ENCODE measurements around the gene GMDS. TPM values are rescaled to one million over a fixed set of nuclear protein-coding genes. Genes with fewer than 3 reads are reported as not detected.

Gene GMDS
- total RNA-seq, 5 donors from 2014 or later (not counting 1 experiment from before 2014, with no cell fraction given) = 12.9 to 21.5 (median 14.6) TPM

GRCh38 chr6:1837826-1838225, 407.6 kb downstream of the GMDS start:
- POLR2A ChIA-PET = no interaction called here
- CTCF ChIA-PET = interaction anchor here in 1 of 2 donors (0.6 kb wide), 1 partner anchor 25 kb away, joined by 5 read pairs; no protein-coding TSS in a partner anchor
- 86% methylated on average over 1 of the region's 2 CpGs for WGBS (ENCODE audit: insufficient coverage)

DNA sequence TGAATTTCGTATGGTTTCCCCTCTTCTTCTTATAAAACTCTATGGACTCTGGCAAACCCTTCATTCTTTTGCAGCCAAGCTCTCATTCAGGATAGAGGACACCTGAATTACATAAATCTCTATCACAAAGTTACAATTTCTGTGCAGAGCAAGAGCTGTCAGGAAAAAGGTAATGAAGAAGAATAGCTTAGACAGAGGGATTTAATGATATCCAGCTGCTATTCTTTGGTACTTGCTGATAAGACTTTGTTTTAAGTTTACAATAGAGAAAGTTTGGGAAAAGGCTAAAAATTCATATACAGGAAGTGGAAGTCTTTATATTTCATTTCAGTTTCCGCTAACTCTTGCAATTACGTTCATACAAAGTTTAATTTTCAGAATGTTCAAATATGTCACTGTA, 408.7 kb downstream of the GMDS start:
- Histone ChIP-seq H3K27me3 (replicated peaks in 1 of 2; ENCODE audit: control insufficient read depth in 2 of 2, extremely low read depth in 1 of 2, insufficient read depth in 2 of 2, low read length in 1 of 2) (no peaks in the 10 kb centered on the region), H3K9me3 (no peaks in the 10 kb centered on the region), H3K4me1 (ENCODE audit: control insufficient read depth in 1 of 2, extremely low read depth in 1 of 2, insufficient read depth in 2 of 2, low read length in 2 of 2) (no peaks in the 10 kb centered on the region), H3K27ac (ENCODE audit: low read length) (no peak overlapping the region), H3K4me3 (ENCODE audit: control insufficient read depth in 1 of 2, extremely low read depth in 1 of 2, low read length in 1 of 2) (no peak overlapping the region), H3K36me3 (ENCODE audit: control insufficient read depth in 2 of 2, extremely low read depth in 1 of 2, insufficient read depth in 1 of 2, low read length in 1 of 2) (no peaks in the 10 kb centered on the region)
- ATAC-seq (replicated peaks in 1 of 4) (no peak), DNase-seq (no peak)
- no peak overlapping the region for H3K4me3 Mint-ChIP-seq
- H3K9me3 Mint-ChIP-seq = no peaks in the 10 kb centered on the region
- WGBS (ENCODE audit: insufficient coverage) = no CpG with 5 or more reads among the region's 3 CpGs
- peaks cover 15% of the 10 kb centered on the region for H3K36me3 Mint-ChIP-seq
- no peak overlapping the region for H3K27ac Mint-ChIP-seq
- no peaks in the 10 kb centered on the region for H3K27me3 Mint-ChIP-seq
- POLR2A ChIA-PET = no interaction called here
- CTCF ChIA-PET = no interaction called here
- H3K4me1 Mint-ChIP-seq = no peaks in the 10 kb centered on the region

More at GRCh38 chr6:1837826-1838225, 407.6 kb downstream of the GMDS start:
- H3K4me1 ChIP-seq (ENCODE audit: control insufficient read depth in 1 of 2, extremely low read depth in 1 of 2, insufficient read depth in 2 of 2, low read length in 2 of 2) = no peaks in the 10 kb centered on the region
- Mint-ChIP-seq H3K4me1 (no peaks in the 10 kb centered on the region), H3K27ac (no peak overlapping the region), H3K9me3 (no peaks in the 10 kb centered on the region), H3K4me3 (no peak overlapping the region), H3K36me3 (peaks cover 9% of the 10 kb centered on the region), H3K27me3 (no peaks in the 10 kb centered on the region)
- H3K27ac ChIP-seq (ENCODE audit: low read length) = no peak overlapping the region
- DNase-seq (no peak), ATAC-seq (replicated peaks in 1 of 4) (no peak)
- H3K4me3 ChIP-seq (ENCODE audit: control insufficient read depth in 1 of 2, extremely low read depth in 1 of 2, low read length in 1 of 2) = no peak overlapping the region
- no peaks in the 10 kb centered on the region for H3K9me3 ChIP-seq
- H3K36me3 ChIP-seq (ENCODE audit: control insufficient read depth in 2 of 2, extremely low read depth in 1 of 2, insufficient read depth in 1 of 2, low read length in 1 of 2) = no peaks in the 10 kb centered on the region
- H3K27me3 ChIP-seq (replicated peaks in 1 of 2; ENCODE audit: control insufficient read depth in 2 of 2, extremely low read depth in 1 of 2, insufficient read depth in 2 of 2, low read length in 1 of 2) = no peaks in the 10 kb centered on the region

DNA sequence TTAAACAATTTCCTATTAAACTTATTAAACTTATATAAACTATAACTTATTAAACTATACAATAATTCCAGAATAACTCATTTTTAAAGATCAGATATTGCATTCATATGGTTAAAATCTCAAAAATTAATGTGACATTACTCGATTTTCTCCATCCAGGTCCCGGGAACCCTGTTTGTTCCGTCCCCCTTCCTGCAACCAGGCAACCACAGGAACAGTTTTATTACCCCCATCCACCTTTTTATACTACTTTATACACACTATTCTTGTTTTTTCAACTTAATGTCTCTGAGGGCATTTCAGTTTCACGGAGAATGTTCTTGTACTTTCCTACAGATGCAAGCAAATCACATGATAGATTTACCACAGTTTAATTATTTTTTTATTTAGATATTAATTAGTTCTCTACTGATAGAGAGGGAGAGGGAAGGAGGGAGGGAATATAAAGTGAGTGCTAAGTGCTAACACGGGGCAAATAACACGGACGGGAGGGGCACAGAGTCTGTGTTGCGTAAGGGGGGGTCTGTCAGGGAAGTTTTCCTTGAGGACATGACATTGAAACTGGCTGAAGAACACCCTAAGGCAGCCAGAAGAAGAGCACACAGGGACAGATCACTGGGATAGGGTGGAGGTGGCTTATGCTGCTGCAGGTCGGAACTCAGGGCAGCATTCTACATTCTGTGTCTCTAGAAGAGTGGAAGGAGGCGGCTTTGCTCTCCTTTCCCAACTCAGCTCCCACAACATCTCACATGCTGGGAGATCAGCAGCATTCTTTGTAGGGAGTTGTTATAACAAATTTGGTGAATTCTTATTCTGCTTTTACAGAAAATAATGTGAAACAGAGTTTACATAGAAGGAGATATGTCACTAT, 410.5 kb downstream of the GMDS start:
- H3K27ac ChIP-seq (ENCODE audit: low read length) = no peak overlapping the region
- Mint-ChIP-seq H3K9me3 (peaks cover 0 to 7% (median 0%) of the 10 kb centered on the region in 3 donors), H3K27ac (no peak overlapping the region), H3K36me3 (peaks cover 26% of the 10 kb centered on the region), H3K4me3 (no peak overlapping the region), H3K27me3 (no peaks in the 10 kb centered on the region), H3K4me1 (no peaks in the 10 kb centered on the region)
- H3K36me3 ChIP-seq (ENCODE audit: control insufficient read depth in 2 of 2, extremely low read depth in 1 of 2, insufficient read depth in 1 of 2, low read length in 1 of 2) = no peaks in the 10 kb centered on the region
- H3K27me3 ChIP-seq (replicated peaks in 1 of 2; ENCODE audit: control insufficient read depth in 2 of 2, extremely low read depth in 1 of 2, insufficient read depth in 2 of 2, low read length in 1 of 2) = no peaks in the 10 kb centered on the region
- ChIA-PET POLR2A (no interaction called here), CTCF (no interaction called here)
- DNase-seq = no peak
- WGBS (ENCODE audit: insufficient coverage) = 93% methylated on average over 7 of the region's 10 CpGs
- H3K4me1 ChIP-seq (ENCODE audit: control insufficient read depth in 1 of 2, extremely low read depth in 1 of 2, insufficient read depth in 2 of 2, low read length in 2 of 2) = no peaks in the 10 kb centered on the region
- no peak overlapping the region for H3K4me3 ChIP-seq (ENCODE audit: control insufficient read depth in 1 of 2, extremely low read depth in 1 of 2, low read length in 1 of 2)
- no peaks in the 10 kb centered on the region for H3K9me3 ChIP-seq
- ATAC-seq (replicated peaks in 1 of 4) = no peak

DNA sequence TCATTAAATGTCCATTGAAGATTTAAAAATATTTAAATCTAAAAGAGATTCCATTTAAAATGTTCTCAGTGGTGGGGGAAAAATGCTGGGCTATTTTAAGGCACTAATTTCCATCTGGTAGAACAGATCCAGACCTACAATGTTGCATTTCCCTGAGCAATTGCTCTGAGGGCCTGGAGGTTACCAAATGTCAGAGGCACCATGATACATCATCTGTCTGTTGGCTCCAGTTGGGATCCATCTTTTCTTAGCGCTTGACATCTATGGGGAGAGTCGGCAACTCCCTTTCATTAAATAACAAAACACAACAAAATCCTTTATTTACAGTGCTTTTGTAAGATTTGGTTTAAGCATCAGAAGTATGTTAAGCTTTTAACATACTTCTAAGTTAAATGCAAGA, 411.2 kb downstream of the GMDS start:
- Mint-ChIP-seq H3K27me3 (no peaks in the 10 kb centered on the region), H3K4me1 (no peaks in the 10 kb centered on the region), H3K36me3 (peaks cover 27% of the 10 kb centered on the region), H3K9me3 (peaks cover 0 to 12% (median 4%) of the 10 kb centered on the region in 3 donors), H3K27ac (no peak overlapping the region), H3K4me3 (no peak overlapping the region)
- no peak overlapping the region for H3K4me3 ChIP-seq (ENCODE audit: control insufficient read depth in 1 of 2, extremely low read depth in 1 of 2, low read length in 1 of 2)
- H3K27me3 ChIP-seq (replicated peaks in 1 of 2; ENCODE audit: control insufficient read depth in 2 of 2, extremely low read depth in 1 of 2, insufficient read depth in 2 of 2, low read length in 1 of 2) = no peaks in the 10 kb centered on the region
- DNase-seq (no peak), ATAC-seq (replicated peaks in 1 of 4) (no peak)
- no peaks in the 10 kb centered on the region for H3K9me3 ChIP-seq
- no CpG with 5 or more reads among the region's 2 CpGs for WGBS (ENCODE audit: insufficient coverage)
- POLR2A ChIA-PET = no interaction called here
- H3K27ac ChIP-seq (ENCODE audit: low read length) = no peak overlapping the region
- H3K4me1 ChIP-seq (ENCODE audit: control insufficient read depth in 1 of 2, extremely low read depth in 1 of 2, insufficient read depth in 2 of 2, low read length in 2 of 2) = no peaks in the 10 kb centered on the region
- no peaks in the 10 kb centered on the region for H3K36me3 ChIP-seq (ENCODE audit: control insufficient read depth in 2 of 2, extremely low read depth in 1 of 2, insufficient read depth in 1 of 2, low read length in 1 of 2)
- CTCF ChIA-PET = no interaction called here

DNA sequence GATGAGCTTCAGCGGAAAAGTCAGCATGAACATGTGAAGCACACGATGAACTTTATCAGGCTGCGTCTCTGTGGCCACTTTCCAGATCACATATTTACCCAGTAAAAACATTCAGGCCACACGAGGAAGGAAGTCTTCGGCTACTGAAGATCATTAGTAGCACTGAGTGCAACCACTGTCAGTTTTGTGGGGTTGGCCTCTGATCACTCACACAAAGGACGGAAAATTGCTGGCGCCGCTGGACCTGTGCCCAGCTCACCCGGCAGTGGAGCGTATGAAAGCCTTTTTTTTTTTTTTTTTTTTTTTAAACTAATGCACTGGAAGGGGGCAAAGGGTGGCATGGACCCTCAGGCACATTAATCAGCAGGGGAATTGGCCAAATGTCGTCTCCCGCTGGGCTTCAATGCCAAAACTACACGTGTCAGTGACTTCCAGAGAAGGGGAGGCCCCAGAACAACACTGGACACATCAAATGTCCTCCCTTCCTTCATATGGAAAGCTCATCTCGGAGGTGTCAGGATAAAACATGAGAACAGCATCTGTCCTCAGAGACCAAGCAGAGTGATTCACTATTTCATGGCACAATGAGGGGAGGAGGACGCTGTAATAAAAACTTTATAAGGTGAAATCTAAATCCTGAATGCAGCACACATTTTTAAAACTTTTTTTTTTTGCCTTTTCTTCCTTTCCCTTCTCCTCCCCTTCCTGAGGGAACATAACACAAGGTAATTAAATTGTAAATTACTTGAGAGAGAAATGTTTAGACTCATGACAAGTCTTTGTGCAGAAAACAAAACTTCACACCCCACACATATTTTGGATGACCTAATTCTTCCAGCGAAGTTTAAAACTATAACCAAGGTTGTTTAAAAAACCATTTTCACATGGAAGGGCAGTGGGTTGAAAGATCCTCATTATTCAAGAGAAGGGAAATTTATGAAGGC, 412.3 kb downstream of the GMDS start:
- 79% methylated on average over 6 of the region's 16 CpGs for WGBS (ENCODE audit: insufficient coverage)
- H3K27ac ChIP-seq (ENCODE audit: low read length) = no peak overlapping the region
- Mint-ChIP-seq H3K9me3 (peaks cover 8 to 22% (median 12%) of the 10 kb centered on the region in 3 donors), H3K27ac (no peak overlapping the region), H3K4me1 (no peaks in the 10 kb centered on the region), H3K36me3 (peaks cover 37% of the 10 kb centered on the region), H3K4me3 (no peak overlapping the region), H3K27me3 (no peaks in the 10 kb centered on the region)
- no peaks in the 10 kb centered on the region for H3K27me3 ChIP-seq (replicated peaks in 1 of 2; ENCODE audit: control insufficient read depth in 2 of 2, extremely low read depth in 1 of 2, insufficient read depth in 2 of 2, low read length in 1 of 2)
- H3K36me3 ChIP-seq (ENCODE audit: control insufficient read depth in 2 of 2, extremely low read depth in 1 of 2, insufficient read depth in 1 of 2, low read length in 1 of 2) = no peaks in the 10 kb centered on the region
- no peaks in the 10 kb centered on the region for H3K4me1 ChIP-seq (ENCODE audit: control insufficient read depth in 1 of 2, extremely low read depth in 1 of 2, insufficient read depth in 2 of 2, low read length in 2 of 2)
- ChIA-PET POLR2A (no interaction called here), CTCF (interaction anchor here in 1 of 2 donors (0.6 kb wide), 1 partner anchor 146 kb away, joined by 6 read pairs; no protein-coding TSS in a partner anchor)
- no peak for DNase-seq
- H3K4me3 ChIP-seq (ENCODE audit: control insufficient read depth in 1 of 2, extremely low read depth in 1 of 2, low read length in 1 of 2) = no peak overlapping the region
- peaks cover 5% of the 10 kb centered on the region for H3K9me3 ChIP-seq
- no peak for ATAC-seq (replicated peaks in 1 of 4)

GRCh38 chr6:1832358-1832757, 413.0 kb downstream of the GMDS start:
- Mint-ChIP-seq H3K36me3 (peaks cover 43% of the 10 kb centered on the region), H3K4me3 (no peak overlapping the region), H3K4me1 (no peaks in the 10 kb centered on the region), H3K27me3 (no peaks in the 10 kb centered on the region), H3K9me3 (peaks cover 15 to 30% (median 19%) of the 10 kb centered on the region in 3 donors), H3K27ac (no peak overlapping the region)
- DNase-seq (no peak), ATAC-seq (replicated peaks in 1 of 4) (no peak)
- ChIA-PET CTCF (interaction anchor here in 1 of 2 donors (0.6 kb wide), 1 partner anchor 147 kb away, joined by 6 read pairs; no protein-coding TSS in a partner anchor), POLR2A (no interaction called here)
- H3K9me3 ChIP-seq = peaks cover 5% of the 10 kb centered on the region
- no peaks in the 10 kb centered on the region for H3K36me3 ChIP-seq (ENCODE audit: control insufficient read depth in 2 of 2, extremely low read depth in 1 of 2, insufficient read depth in 1 of 2, low read length in 1 of 2)
- WGBS (ENCODE audit: insufficient coverage) = 83% methylated on average over 1 of the region's 3 CpGs
- no peaks in the 10 kb centered on the region for H3K27me3 ChIP-seq (replicated peaks in 1 of 2; ENCODE audit: control insufficient read depth in 2 of 2, extremely low read depth in 1 of 2, insufficient read depth in 2 of 2, low read length in 1 of 2)
- H3K4me3 ChIP-seq (ENCODE audit: control insufficient read depth in 1 of 2, extremely low read depth in 1 of 2, low read length in 1 of 2) = no peak overlapping the region
- H3K27ac ChIP-seq (ENCODE audit: low read length) = no peak overlapping the region
- no peaks in the 10 kb centered on the region for H3K4me1 ChIP-seq (ENCODE audit: control insufficient read depth in 1 of 2, extremely low read depth in 1 of 2, insufficient read depth in 2 of 2, low read length in 2 of 2)

Data from T-cell (primary cell).